GDM1 (cell line): ENCODE results near the gene FZD1.

Experiments
- DNase-seq: peaks from one replicate; lab custom pipeline; 2025; lab: John Stamatoyannopoulos, UW

FZD1 gene

GRCh38 chr7:91264924-91265681 is 870 bp downstream of the FZD1 start:
- no peak for DNase-seq

DNA sequence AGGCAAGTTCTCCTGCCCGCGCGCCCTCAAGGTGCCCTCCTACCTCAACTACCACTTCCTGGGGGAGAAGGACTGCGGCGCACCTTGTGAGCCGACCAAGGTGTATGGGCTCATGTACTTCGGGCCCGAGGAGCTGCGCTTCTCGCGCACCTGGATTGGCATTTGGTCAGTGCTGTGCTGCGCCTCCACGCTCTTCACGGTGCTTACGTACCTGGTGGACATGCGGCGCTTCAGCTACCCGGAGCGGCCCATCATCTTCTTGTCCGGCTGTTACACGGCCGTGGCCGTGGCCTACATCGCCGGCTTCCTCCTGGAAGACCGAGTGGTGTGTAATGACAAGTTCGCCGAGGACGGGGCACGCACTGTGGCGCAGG is 1.4 kb downstream of the FZD1 start:
- DNase-seq, result no peak

DNA sequence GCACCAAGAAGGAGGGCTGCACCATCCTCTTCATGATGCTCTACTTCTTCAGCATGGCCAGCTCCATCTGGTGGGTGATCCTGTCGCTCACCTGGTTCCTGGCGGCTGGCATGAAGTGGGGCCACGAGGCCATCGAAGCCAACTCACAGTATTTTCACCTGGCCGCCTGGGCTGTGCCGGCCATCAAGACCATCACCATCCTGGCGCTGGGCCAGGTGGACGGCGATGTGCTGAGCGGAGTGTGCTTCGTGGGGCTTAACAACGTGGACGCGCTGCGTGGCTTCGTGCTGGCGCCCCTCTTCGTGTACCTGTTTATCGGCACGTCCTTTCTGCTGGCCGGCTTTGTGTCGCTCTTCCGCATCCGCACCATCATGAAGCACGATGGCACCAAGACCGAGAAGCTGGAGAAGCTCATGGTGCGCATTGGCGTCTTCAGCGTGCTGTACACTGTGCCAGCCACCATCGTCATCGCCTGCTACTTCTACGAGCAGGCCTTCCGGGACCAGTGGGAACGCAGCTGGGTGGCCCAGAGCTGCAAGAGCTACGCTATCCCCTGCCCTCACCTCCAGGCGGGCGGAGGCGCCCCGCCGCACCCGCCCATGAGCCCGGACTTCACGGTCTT is 1.9 kb downstream of the FZD1 start:
- no peak for DNase-seq

DNA sequence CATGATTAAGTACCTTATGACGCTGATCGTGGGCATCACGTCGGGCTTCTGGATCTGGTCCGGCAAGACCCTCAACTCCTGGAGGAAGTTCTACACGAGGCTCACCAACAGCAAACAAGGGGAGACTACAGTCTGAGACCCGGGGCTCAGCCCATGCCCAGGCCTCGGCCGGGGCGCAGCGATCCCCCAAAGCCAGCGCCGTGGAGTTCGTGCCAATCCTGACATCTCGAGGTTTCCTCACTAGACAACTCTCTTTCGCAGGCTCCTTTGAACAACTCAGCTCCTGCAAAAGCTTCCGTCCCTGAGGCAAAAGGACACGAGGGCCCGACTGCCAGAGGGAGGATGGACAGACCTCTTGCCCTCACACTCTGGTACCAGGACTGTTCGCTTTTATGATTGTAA is 2.5 kb downstream of the FZD1 start:
- no peak for DNase-seq

DNA sequence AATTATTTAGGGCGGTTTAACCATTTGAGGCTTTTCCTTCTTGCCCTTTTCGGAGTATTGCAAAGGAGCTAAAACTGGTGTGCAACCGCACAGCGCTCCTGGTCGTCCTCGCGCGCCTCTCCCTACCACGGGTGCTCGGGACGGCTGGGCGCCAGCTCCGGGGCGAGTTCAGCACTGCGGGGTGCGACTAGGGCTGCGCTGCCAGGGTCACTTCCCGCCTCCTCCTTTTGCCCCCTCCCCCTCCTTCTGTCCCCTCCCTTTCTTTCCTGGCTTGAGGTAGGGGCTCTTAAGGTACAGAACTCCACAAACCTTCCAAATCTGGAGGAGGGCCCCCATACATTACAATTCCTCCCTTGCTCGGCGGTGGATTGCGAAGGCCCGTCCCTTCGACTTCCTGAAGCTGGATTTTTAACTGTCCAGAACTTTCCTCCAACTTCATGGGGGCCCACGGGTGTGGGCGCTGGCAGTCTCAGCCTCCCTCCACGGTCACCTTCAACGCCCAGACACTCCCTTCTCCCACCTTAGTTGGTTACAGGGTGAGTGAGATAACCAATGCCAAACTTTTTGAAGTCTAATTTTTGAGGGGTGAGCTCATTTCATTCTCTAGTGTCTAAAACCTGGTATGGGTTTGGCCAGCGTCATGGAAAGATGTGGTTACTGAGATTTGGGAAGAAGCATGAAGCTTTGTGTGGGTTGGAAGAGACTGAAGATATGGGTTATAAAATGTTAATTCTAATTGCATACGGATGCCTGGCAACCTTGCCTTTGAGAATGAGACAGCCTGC is 3.1 kb downstream of the FZD1 start:
- no peak for DNase-seq

DNA sequence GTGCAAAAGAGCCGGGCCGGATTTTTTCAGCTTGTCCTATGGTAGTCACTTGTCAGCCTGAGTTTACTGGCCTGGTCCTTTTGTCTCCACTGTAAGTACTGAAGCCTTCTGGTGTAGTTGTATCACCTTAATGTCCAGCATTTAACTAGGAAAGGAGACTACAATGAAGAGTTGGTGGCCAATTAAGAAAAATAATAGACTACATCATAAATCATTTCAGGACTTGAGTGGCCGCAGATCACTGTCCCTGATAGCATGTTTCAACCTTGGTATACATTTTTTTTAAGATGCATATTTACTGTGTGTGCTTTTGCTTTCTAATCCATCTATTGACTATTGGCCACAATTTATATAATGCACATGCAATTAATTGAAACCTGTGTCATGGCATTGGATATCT is 6.1 kb downstream of the FZD1 start:
- DNase-seq, result no peak

DNA sequence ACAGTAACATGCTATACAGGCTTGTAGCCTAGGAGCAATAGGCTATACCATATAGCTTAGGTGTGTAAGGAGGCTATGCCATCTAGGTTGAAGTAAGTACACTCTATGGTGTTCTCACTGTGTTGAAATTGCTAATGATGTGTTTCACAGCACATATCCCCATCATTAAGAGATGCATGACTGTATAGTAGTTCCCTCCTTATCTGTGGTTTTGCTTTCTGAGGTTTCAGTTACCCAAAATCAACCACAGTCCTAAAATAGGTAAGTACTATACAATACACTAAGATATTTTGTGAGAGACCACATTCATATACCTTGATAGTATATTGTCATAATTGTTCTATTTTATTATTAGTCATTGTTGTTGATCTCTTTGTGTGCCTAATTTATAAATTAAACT is 12.7 kb downstream of the FZD1 start:
- DNase-seq, result no peak

- no peak for DNase-seq
Observed at GRCh38 chr7:91280185-91280584, 16.0 kb downstream of the FZD1 start.

- DNase-seq, result no peak
Observed at GRCh38 chr7:91280604-91281003, 16.4 kb downstream of the FZD1 start.

- DNase-seq, result no peak
Observed at GRCh38 chr7:91285696-91286355, 21.6 kb downstream of the FZD1 start.

- no peak for DNase-seq
Observed at GRCh38 chr7:91286432-91286831, 22.2 kb downstream of the FZD1 start.

GRCh38 chr7:91287371-91288084 is 23.3 kb downstream of the FZD1 start:
- no peak for DNase-seq

GRCh38 chr7:91288208-91288824 is 24.1 kb downstream of the FZD1 start:
- DNase-seq, result no peak

DNA sequence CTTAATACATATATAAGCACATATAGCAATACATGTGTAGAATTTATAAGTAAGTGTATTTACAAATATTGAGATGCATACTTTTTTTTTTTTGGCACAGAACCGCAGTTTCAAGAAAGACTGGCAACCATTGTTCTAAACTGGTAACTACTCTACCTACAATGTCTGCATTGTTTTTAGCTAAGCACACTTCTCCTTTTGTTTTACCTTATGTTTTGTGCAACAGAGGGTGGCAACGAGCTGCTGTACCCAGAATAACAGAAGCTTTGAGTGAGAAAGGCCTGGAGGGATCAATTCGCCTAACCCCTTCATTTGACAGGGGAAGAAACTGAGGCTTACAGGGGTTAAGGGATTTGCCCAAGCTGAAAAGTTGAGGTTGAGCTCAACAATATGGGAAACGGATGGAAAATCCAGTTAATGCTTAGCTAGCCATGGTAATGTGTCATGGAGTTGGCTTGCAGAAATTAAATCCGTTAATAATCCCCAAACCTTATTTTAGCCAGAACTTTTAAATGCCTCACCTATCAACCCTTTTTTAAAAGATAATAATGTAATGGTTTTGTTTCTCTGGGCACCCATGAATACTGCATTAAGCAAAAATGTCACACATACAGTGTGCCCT is 25.5 kb downstream of the FZD1 start:
- no peak for DNase-seq

DNA sequence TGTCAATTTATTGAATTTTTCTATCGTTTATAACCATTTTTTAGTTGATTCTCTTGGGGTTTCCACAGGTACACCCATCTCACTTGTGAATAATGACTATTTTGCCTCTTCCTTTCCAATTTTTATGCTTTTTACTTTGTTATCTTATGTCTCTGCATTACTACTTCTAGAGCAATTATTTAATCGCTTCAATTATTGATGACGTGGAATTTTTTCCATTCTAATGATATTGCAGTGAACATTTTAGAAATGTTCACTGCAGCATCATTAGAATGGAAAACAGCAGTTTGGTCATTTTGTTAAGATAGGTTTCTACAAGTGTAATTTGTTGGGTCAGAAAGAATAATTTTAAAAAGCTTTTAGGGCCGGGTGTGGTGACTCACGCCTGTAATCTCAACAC is 27.1 kb downstream of the FZD1 start:
- DNase-seq, result no peak

DNA sequence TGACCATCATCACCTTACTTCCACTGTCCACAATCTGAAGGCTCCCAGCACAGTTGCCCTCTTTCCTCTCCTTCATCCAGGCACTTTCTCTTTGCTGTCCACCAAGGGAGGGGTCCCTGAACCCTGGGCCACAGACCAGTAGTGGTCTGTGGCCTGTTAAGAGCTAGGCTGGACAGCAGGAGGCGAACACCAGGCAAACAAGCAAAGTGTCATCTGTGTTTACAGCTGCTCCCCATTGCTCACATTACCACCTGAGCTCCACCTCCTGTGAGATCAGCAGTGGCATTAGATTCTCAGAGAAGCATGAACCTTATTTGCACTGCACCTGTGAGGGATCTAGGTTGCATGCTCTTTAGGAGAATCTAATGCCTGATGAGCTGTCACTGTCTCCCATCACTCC is 27.7 kb downstream of the FZD1 start:
- DNase-seq, result no peak

DNA sequence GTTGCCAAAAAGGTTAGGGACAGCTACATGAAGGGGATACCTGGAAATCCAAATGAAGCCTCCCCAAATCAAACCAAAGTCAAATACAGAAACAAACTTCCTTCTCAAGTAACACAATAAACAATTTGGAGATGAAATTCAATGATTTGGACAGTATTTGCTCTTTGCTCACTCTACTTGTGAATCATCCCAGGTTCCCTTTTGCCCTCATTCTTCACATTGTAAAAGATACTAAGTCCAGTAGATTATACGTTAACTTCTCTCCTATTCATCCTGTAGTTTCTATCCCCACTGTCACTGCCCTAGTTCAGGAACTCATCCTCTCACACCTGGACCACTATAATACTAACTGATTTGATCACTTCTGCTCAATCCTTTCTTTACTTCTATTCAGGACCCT is 28.3 kb downstream of the FZD1 start:
- DNase-seq, result no peak

GRCh38 chr7:91293136-91293535 is 28.9 kb downstream of the FZD1 start:
- DNase-seq, result no peak

- DNase-seq, result no peak
Observed at GRCh38 chr7:91293840-91294239, 29.6 kb downstream of the FZD1 start.

DNA sequence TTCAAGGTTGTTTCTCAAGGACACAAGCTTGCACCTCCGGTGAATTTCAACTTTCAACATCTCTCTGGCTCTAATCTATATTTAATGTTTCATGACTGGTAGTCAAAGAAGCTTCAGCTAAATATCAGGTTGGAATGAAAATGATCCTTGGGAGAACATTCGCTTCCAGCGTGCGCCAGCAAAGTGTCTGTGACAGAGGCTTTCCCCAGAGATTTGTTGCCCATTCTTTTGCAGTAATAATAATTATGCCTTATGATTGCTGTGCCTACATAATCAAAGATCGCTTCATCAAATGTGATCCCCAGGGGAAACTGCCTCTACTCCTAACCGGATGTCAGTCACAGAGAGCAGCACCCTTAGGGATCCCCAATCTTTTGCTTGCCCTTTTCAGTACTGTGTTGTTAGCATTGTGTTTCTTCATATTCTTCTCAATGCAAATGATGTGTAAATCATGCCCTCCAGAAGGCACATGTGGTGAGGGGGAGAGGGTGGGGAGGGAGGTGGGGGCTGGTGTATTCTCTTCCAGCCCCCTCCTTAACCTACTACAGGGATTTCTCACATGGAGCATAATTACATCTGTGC is 30.5 kb downstream of the FZD1 start:
- DNase-seq, result no peak

- DNase-seq, result no peak
Observed at GRCh38 chr7:91295576-91295975, 31.3 kb downstream of the FZD1 start.
